ENCODE data around the gene ESAM. TPM values are rescaled to one million over a fixed set of nuclear protein-coding genes. Genes with fewer than 3 reads are reported as not detected.

The ESAM gene
- total and polyA plus RNA-seq, 7 donors: 2.3 to 14.9 (median 6.2) TPM

- intact Hi-C loops (cut with DNase I): loop anchor here (10.0 kb wide), 1 partner anchor 195 kb away; the partner anchor contains the start of gene CCDC15
- no peak for DNase-seq
- Histone ChIP-seq H3K4me3 (peak overlapping the region; percentile 8 to 45 (median 42)), H3K27ac (peak overlapping the region; percentile 54 to 76 (median 68)), H3K27me3 (peaks cover 47 to 88% (median 72%) of the 10 kb centered on the region in 3 donors), H3K36me3 (no peaks in the 10 kb centered on the region), H3K4me1 (peaks cover 0 to 47% (median 44%) of the 10 kb centered on the region in 4 donors), H3K9me3 (no peaks in the 10 kb centered on the region)
- TF ChIP-seq EP300 (IDR thresholded peaks at IDR 0.05) (peak in 1 of 4 donors; percentile 11), POLR2A (IDR thresholded peaks at IDR 0.05) (no peak), POLR2AphosphoS5 (IDR thresholded peaks at IDR 0.05) (peak in 2 of 4 donors; percentile 37 to 46), CTCF (IDR thresholded peaks at IDR 0.05) (no peak)
- 28 to 56% methylated on average over 52 of the region's 52 CpGs for WGBS, 2 donors
Measured at GRCh38 chr11:124759266-124760204, 2.6 kb downstream of the ESAM start.

- peak overlapping the region; percentile 17 to 76 (median 52) for H3K27ac ChIP-seq
- H3K9me3 ChIP-seq: no peaks in the 10 kb centered on the region
- H3K4me1 ChIP-seq: peaks cover 0 to 47% (median 44%) of the 10 kb centered on the region in 4 donors
Measured at GRCh38 chr11:124758355-124759265, 3.5 kb downstream of the ESAM start.

GRCh38 chr11:124757320-124757719 lies 4.8 kb downstream of the ESAM start:
- H3K4me3 ChIP-seq: no peak overlapping the region
- no peaks in the 10 kb centered on the region for H3K36me3 ChIP-seq
- peaks cover 40 to 96% (median 69%) of the 10 kb centered on the region in 3 donors for H3K27me3 ChIP-seq
- no peak for DNase-seq
- 81 to 91% methylated on average over 3 of the region's 3 CpGs for WGBS, 2 donors
- TF ChIP-seq CTCF (IDR thresholded peaks at IDR 0.05) (no peak), POLR2A (IDR thresholded peaks at IDR 0.05) (no peak), POLR2AphosphoS5 (IDR thresholded peaks at IDR 0.05) (no peak), EP300 (IDR thresholded peaks at IDR 0.05) (no peak)
- H3K27ac ChIP-seq: no peak overlapping the region
- peaks cover 0 to 36% (median 34%) of the 10 kb centered on the region in 4 donors for H3K4me1 ChIP-seq
- intact Hi-C loops (cut with DNase I): loop anchor here (10.0 kb wide), 1 partner anchor 197 kb away; the partner anchor contains the start of gene CCDC15
- no peaks in the 10 kb centered on the region for H3K9me3 ChIP-seq

More at GRCh38 chr11:124758355-124759265, 3.5 kb downstream of the ESAM start:
- Histone ChIP-seq H3K27me3 (peaks cover 47 to 96% (median 72%) of the 10 kb centered on the region in 3 donors), H3K36me3 (no peaks in the 10 kb centered on the region), H3K4me3 (peak overlapping the region in 3 of 4 donors; percentile 25 to 44 (median 41))
- WGBS, 2 donors: 3 to 11% methylated on average over 53 of the region's 53 CpGs
- DNase-seq: peak; percentile 82
- TF ChIP-seq EP300 (IDR thresholded peaks at IDR 0.05) (no peak), CTCF (IDR thresholded peaks at IDR 0.05) (peak; percentile 31 to 75 (median 64)), POLR2A (IDR thresholded peaks at IDR 0.05) (no peak), POLR2AphosphoS5 (IDR thresholded peaks at IDR 0.05) (peak in 1 of 4 donors; percentile 17)
- intact Hi-C loops (cut with DNase I): loop anchor here (10.0 kb wide), 1 partner anchor 196 kb away; the partner anchor contains the start of gene CCDC15

- no peak for TF ChIP-seq CTCF (IDR thresholded peaks at IDR 0.05)
- TF ChIP-seq POLR2AphosphoS5 (IDR thresholded peaks at IDR 0.05): no peak
- TF ChIP-seq POLR2A (IDR thresholded peaks at IDR 0.05): no peak
- no peak for TF ChIP-seq EP300 (IDR thresholded peaks at IDR 0.05)
- Histone ChIP-seq H3K27me3 (peaks cover 36 to 96% (median 69%) of the 10 kb centered on the region in 3 donors), H3K4me1 (peaks cover 0 to 34% (median 28%) of the 10 kb centered on the region in 4 donors), H3K27ac (no peak overlapping the region), H3K4me3 (no peak overlapping the region), H3K36me3 (no peaks in the 10 kb centered on the region), H3K9me3 (no peaks in the 10 kb centered on the region)
- intact Hi-C loops (cut with DNase I): loop anchor here (10.0 kb wide), 1 partner anchor 198 kb away; the partner anchor contains the start of gene CCDC15
- 76 to 87% methylated on average over 6 of the region's 6 CpGs for WGBS, 2 donors
- DNase-seq: no peak
Measured at GRCh38 chr11:124756753-124757227, 5.3 kb downstream of the ESAM start.
